Neural cell (in vitro differentiated cells): ENCODE measurements around the gene VAV3. TPM values are rescaled to one million over a fixed set of nuclear protein-coding genes. Genes with fewer than 3 reads are reported as not detected.

Experiments used
- H2AFZ ChIP-seq: fragments of 200-600, 300-800 bp; sonication (generic), shearing (Covaris generic); 2 replicates; pipeline ENCODE4 v1.6.0; 2014; ENCODE audit warnings: low read depth, mild to moderate bottlenecking, antibody characterized with exemption, low read length, moderate library complexity
- H3F3A ChIP-seq: fragments of 200-600 bp; shearing (Covaris generic); 2 replicates; pipeline ENCODE4 v1.6.1; 2016; ENCODE audit warnings: mild to moderate bottlenecking, moderate library complexity, mixed read lengths, antibody characterized with exemption, low read length; ENCODE audit not compliant: insufficient read depth, poor library complexity, severe bottlenecking
- H3K27ac ChIP-seq: fragments of 200-600, 300-800 bp; sonication (generic), shearing (Covaris generic); 2 replicates; pipeline ENCODE4 v1.5.1; 2014; ENCODE audit warnings: mild to moderate bottlenecking, low read length, moderate library complexity
- H3K27me3 ChIP-seq: fragments of 300-800, 200-600 bp; sonication (generic), shearing (Covaris generic); 2 replicates; pipeline ENCODE4 v1.6.0; 2014; ENCODE audit warnings: mild to moderate bottlenecking, low read depth, low read length, moderate library complexity; ENCODE audit not compliant: insufficient read depth
- H3K36me3 ChIP-seq: fragments of 300-800, 200-600 bp; sonication (generic), shearing (Covaris generic); 2 replicates; pipeline ENCODE4 v1.5.1; 2014; ENCODE audit warnings: mild to moderate bottlenecking, antibody characterized with exemption, low read length, moderate library complexity; ENCODE audit not compliant: insufficient read depth
- H3K4me2 ChIP-seq: fragments of 300-800, 200-600 bp; sonication (generic), shearing (Covaris generic); 2 replicates; pipeline ENCODE4 v1.6.0; 2014; ENCODE audit warnings: mild to moderate bottlenecking, low read length
- H3K4me3 ChIP-seq: fragments of 300-800, 200-600 bp; sonication (generic), shearing (Covaris generic); 2 replicates; pipeline ENCODE4 v1.5.1; 2014; ENCODE audit warnings: mild to moderate bottlenecking, low read length, moderate library complexity
- H3K79me2 ChIP-seq: fragments of 200-600 bp; shearing (Covaris generic); replicated peaks from 2 replicates; pipeline ENCODE4 v1.6.0; 2014; ENCODE audit warnings: mild to moderate bottlenecking, low read length, moderate library complexity; ENCODE audit not compliant: insufficient read depth
- H3K9ac ChIP-seq: fragments of 300-800, 200-600 bp; sonication (generic), shearing (Covaris generic); 2 replicates; pipeline ENCODE4 v1.6.1; 2016; ENCODE audit warnings: mild to moderate bottlenecking, low read length, mixed read lengths
- H3K9me2 ChIP-seq: fragments of 200-600 bp; shearing (Covaris generic); 2 replicates; pipeline ENCODE4 v1.6.1; 2016; ENCODE audit warnings: mild to moderate bottlenecking, low read length, mixed read lengths; ENCODE audit not compliant: insufficient read depth
- H3K9me3 ChIP-seq: fragments of 200-600, 300-800 bp; sonication (generic), shearing (Covaris generic); 2 replicates; pipeline ENCODE4 v1.6.1; 2016; ENCODE audit warnings: mild to moderate bottlenecking, mixed run types, low read length, moderate library complexity, mixed read lengths
- H4K20me1 ChIP-seq: fragments of 200-600 bp; shearing (Covaris generic); 2 replicates; pipeline ENCODE4 v1.6.1; 2016; ENCODE audit warnings: mild to moderate bottlenecking, mixed run types; ENCODE audit not compliant: insufficient read depth
- EP300 ChIP-seq: fragments of 450-650 bp; conservative IDR thresholded peaks from 2 replicates; pipeline ENCODE4 v1.6.1; 2014; ENCODE audit warnings: antibody characterized with exemption, mild to moderate bottlenecking, moderate library complexity; ENCODE audit not compliant: poor library complexity, severe bottlenecking
- EZH2 ChIP-seq: fragments of 200-600, 300-800 bp; shearing (Covaris generic), sonication (generic); IDR thresholded peaks from 2 replicates; pipeline ENCODE4 v1.6.1; 2014; ENCODE audit warnings: antibody characterized with exemption, low read length, borderline replicate concordance, mild to moderate bottlenecking; ENCODE audit not compliant: insufficient read depth, poor library complexity, severe bottlenecking
- MXI1 ChIP-seq: fragments of 450-650 bp; conservative IDR thresholded peaks from 2 replicates; pipeline ENCODE4 v1.6.1; 2014; ENCODE audit warnings: antibody characterized with exemption, mild to moderate bottlenecking; ENCODE audit not compliant: poor library complexity, severe bottlenecking
- POLR2AphosphoS5 ChIP-seq: IDR thresholded peaks from 2 replicates; pipeline ENCODE4 v1.6.1; 2012
- RAD21 ChIP-seq: fragments of 450-650 bp; conservative IDR thresholded peaks from 2 replicates; pipeline ENCODE4 v1.6.1; 2014; ENCODE audit warnings: antibody characterized with exemption, mild to moderate bottlenecking, moderate library complexity
- SMC3 ChIP-seq: fragments of 450-650 bp; conservative IDR thresholded peaks from 2 replicates; pipeline ENCODE4 v1.6.1; 2014; ENCODE audit warnings: antibody characterized with exemption, mild to moderate bottlenecking, moderate library complexity; ENCODE audit not compliant: poor library complexity
- TAF1 ChIP-seq: IDR thresholded peaks from 2 replicates; pipeline ENCODE4 v1.6.1; 2012; ENCODE audit warnings: low read depth
- polyA plus RNA-seq: library from polyadenylated mRNA; depleted of rRNA; stranded (reverse); fragments of >200 nt; gene quantifications from 2 replicates; pipeline ENCODE4 v1.2.3, GENCODE V29; 2014
- TF ChIP-seq, protein P1 (sequence below): IDR thresholded peaks from 2 replicates; pipeline ENCODE4 v1.6.1; 2012; ENCODE audit warnings: borderline replicate concordance
- TF ChIP-seq, protein P2 (sequence below): fragments of 450-650 bp; IDR thresholded peaks from 2 replicates; pipeline ENCODE4 v1.5.1; 2014; ENCODE audit warnings: antibody characterized with exemption, mild to moderate bottlenecking, moderate library complexity; ENCODE audit not compliant: poor library complexity, severe bottlenecking

Gene VAV3
- polyA plus RNA-seq, 1 donor from 2014 or later: 7.6 TPM

DNA sequence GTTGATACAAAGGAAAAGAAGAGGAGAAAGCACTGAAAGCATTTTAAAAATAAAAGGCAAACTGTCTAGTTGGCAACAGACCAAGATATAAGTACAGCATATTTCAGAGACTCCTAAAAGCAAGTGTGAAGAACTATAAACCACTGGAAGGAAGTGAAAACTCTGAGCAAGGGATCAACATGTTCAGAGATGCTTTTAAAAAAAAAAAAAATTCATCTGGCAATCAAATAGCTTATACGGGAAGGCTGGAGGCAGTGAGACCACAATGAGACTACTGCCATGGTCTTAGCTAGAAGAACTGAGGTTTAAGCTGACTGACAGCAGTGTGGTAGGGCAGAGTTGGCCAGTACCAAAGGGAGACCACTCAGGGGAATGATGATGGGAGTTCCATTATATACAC, 124.3 kb downstream of the VAV3 start:
- no peaks in the 10 kb centered on the region for H3K27me3 ChIP-seq
- TF ChIP-seq RAD21 (no peak), POLR2AphosphoS5 (no peak), TAF1 (no peak), SMC3 (no peak), EP300 (no peak), EZH2 (no peak), MXI1 (no peak)
- TF ChIP-seq, protein P1, sequence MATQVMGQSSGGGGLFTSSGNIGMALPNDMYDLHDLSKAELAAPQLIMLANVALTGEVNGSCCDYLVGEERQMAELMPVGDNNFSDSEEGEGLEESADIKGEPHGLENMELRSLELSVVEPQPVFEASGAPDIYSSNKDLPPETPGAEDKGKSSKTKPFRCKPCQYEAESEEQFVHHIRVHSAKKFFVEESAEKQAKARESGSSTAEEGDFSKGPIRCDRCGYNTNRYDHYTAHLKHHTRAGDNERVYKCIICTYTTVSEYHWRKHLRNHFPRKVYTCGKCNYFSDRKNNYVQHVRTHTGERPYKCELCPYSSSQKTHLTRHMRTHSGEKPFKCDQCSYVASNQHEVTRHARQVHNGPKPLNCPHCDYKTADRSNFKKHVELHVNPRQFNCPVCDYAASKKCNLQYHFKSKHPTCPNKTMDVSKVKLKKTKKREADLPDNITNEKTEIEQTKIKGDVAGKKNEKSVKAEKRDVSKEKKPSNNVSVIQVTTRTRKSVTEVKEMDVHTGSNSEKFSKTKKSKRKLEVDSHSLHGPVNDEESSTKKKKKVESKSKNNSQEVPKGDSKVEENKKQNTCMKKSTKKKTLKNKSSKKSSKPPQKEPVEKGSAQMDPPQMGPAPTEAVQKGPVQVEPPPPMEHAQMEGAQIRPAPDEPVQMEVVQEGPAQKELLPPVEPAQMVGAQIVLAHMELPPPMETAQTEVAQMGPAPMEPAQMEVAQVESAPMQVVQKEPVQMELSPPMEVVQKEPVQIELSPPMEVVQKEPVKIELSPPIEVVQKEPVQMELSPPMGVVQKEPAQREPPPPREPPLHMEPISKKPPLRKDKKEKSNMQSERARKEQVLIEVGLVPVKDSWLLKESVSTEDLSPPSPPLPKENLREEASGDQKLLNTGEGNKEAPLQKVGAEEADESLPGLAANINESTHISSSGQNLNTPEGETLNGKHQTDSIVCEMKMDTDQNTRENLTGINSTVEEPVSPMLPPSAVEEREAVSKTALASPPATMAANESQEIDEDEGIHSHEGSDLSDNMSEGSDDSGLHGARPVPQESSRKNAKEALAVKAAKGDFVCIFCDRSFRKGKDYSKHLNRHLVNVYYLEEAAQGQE: no peak
- TF ChIP-seq, protein P2, sequence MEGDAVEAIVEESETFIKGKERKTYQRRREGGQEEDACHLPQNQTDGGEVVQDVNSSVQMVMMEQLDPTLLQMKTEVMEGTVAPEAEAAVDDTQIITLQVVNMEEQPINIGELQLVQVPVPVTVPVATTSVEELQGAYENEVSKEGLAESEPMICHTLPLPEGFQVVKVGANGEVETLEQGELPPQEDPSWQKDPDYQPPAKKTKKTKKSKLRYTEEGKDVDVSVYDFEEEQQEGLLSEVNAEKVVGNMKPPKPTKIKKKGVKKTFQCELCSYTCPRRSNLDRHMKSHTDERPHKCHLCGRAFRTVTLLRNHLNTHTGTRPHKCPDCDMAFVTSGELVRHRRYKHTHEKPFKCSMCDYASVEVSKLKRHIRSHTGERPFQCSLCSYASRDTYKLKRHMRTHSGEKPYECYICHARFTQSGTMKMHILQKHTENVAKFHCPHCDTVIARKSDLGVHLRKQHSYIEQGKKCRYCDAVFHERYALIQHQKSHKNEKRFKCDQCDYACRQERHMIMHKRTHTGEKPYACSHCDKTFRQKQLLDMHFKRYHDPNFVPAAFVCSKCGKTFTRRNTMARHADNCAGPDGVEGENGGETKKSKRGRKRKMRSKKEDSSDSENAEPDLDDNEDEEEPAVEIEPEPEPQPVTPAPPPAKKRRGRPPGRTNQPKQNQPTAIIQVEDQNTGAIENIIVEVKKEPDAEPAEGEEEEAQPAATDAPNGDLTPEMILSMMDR: no peak

DNA sequence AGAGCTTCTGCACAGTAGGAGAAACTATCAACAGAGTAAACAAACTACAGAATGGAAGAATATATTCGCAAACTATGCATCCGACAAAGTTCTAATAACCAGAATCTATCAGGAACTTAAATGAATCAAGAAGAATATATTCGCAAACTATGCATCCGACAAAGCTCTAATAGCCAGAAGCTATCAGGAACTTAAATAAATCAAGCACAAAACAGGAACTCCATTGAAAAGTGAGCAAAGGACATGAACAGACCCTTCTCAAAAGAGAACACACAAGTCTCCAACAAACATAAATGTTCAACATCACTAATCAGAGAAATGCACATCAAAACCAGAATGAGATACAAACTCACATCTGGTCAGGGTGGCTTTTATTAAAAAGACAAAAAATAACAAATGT, 126.9 kb downstream of the VAV3 start:
- Histone ChIP-seq H3K4me2 (no peak overlapping the region), H3K79me2 (no peaks in the 10 kb centered on the region), H3K9me3 (no peaks in the 10 kb centered on the region), H2AFZ (no peak overlapping the region), H3K9me2 (no peaks in the 10 kb centered on the region), H3K27me3 (no peaks in the 10 kb centered on the region), H3K9ac (no peak overlapping the region), H3F3A (no peaks in the 10 kb centered on the region), H4K20me1 (no peaks in the 10 kb centered on the region), H3K4me3 (no peak overlapping the region), H3K27ac (no peak overlapping the region), H3K36me3 (no peaks in the 10 kb centered on the region)
- no peak for TF ChIP-seq EP300
- TF ChIP-seq, protein P1: no peak
- TF ChIP-seq EZH2: no peak
- TF ChIP-seq MXI1: no peak
- TF ChIP-seq, protein P2: no peak
- no peak for TF ChIP-seq SMC3
- TF ChIP-seq RAD21: no peak
- TF ChIP-seq POLR2AphosphoS5: no peak
- TF ChIP-seq TAF1: no peak

More for the DNA sequence above, 124.3 kb downstream of the VAV3 start:
- Histone ChIP-seq H3K4me2 (no peak overlapping the region), H3K36me3 (no peaks in the 10 kb centered on the region), H3K4me3 (no peak overlapping the region), H3K27ac (no peak overlapping the region), H3K79me2 (no peaks in the 10 kb centered on the region), H3F3A (no peaks in the 10 kb centered on the region), H2AFZ (no peak overlapping the region), H3K9me3 (no peaks in the 10 kb centered on the region), H3K9me2 (no peaks in the 10 kb centered on the region), H3K9ac (no peak overlapping the region), H4K20me1 (no peaks in the 10 kb centered on the region)
